Activated CD8-positive, alpha-beta T cell treated with anti-CD3 and anti-CD28 coated beads for 36 hours (primary cell): ENCODE measurements around the gene TNS3. TPM values are rescaled to one million over a fixed set of nuclear protein-coding genes. Genes with fewer than 3 reads are reported as not detected.

Experiments
- ATAC-seq: fragments of 200-7000 bp; cut with Tn5 transposase; one replicate; pipeline ENCODE4 v1.10.0; 2021; ENCODE audit warnings: mild to moderate bottlenecking, moderate library complexity
- CTCF ChIA-PET: fragments of 350-600 bp; sonication (Branson Sonifier 250); formaldehyde crosslinking; loops from one replicate; lab custom pipeline; 2021; ENCODE audit warnings: antibody characterized with exemption; lab: Charles Lee
- POLR2A ChIA-PET: fragments of 350-600 bp; sonication (Branson Sonifier 250); formaldehyde crosslinking; loops from one replicate; lab custom pipeline; 2021; ENCODE audit warnings: antibody characterized with exemption; lab: Charles Lee
- DNase-seq: peaks from one replicate; pipeline ENCODE4 v3.0.0-alpha.2; 2020
- H3K27ac Mint-ChIP-seq: one replicate; pipeline ENCODE4 v1.8.0; 2021; ENCODE audit warnings: mild to moderate bottlenecking, mixed read lengths
- H3K27me3 Mint-ChIP-seq: one replicate; pipeline ENCODE4 v1.8.0; 2021; ENCODE audit warnings: mixed read lengths
- H3K36me3 Mint-ChIP-seq: one replicate; pipeline ENCODE4 v1.8.0; 2021; ENCODE audit warnings: low read depth, mixed read lengths
- H3K4me1 Mint-ChIP-seq: one replicate; pipeline ENCODE4 v1.8.0; 2021; ENCODE audit warnings: low read depth, mixed read lengths
- H3K4me3 Mint-ChIP-seq: one replicate; pipeline ENCODE4 v1.8.0; 2021; ENCODE audit warnings: mild to moderate bottlenecking, moderate library complexity, mixed read lengths
- H3K9me3 Mint-ChIP-seq: one replicate; pipeline ENCODE4 v1.8.0; 2021; ENCODE audit warnings: mixed read lengths
- intact Hi-C: fragments of 100-400 bp; cut with micrococcal nuclease; formaldehyde crosslinking; loops from one replicate; pipeline ENCODE4 v1.10.0; 2022
- total RNA-seq, 2 experiments: library from RNA; stranded (reverse); gene quantifications; one replicate each; pipeline ENCODE4 v1.2.3, GENCODE V29; 2021
- TF ChIP-seq, protein P1 (sequence below): fragments of 200-600 bp; IDR thresholded peaks from one replicate; pipeline ENCODE4 v1.8.0; 2022; ENCODE audit warnings: antibody characterized with exemption, mild to moderate bottlenecking

TNS3 gene
- total RNA-seq, 2 experiments from 2014 or later: 0.04 to 0.16 TPM

DNA sequence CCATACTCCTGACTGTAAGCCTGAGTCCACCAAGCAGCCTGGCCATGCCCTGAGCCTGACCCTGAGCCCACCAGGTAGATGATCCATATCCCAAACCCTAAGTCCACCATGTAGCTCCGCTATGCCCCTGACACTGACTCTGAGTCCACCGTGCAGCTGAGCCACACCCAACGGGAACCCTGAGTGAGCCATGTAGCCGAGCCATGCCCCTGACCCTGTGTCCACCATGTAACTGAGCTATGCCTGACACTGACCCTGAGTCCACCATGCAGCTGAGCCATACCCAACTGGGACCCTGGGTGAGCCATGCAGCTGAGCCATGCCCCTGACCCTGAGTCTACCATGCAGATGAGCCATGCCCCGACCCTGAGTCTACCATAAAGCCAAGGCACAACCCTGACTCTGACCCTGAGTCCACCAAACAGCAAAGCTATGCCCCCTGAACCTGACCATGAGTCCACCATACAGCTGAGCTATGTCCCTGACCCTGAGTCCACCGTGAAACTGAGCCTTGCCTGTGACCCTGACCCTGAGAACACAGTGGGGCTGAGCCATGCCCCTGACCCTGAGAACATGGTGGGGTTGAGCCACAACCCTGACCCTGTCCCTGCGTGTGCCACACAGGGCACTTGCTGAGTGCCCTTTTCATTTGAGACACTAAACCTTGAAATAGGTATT, 299.8 kb downstream of the TNS3 start:
- H3K4me3 Mint-ChIP-seq: no peak overlapping the region
- DNase-seq (no peak), ATAC-seq (no peak)
- H3K4me1 Mint-ChIP-seq: no peaks in the 10 kb centered on the region
- TF ChIP-seq, protein P1, sequence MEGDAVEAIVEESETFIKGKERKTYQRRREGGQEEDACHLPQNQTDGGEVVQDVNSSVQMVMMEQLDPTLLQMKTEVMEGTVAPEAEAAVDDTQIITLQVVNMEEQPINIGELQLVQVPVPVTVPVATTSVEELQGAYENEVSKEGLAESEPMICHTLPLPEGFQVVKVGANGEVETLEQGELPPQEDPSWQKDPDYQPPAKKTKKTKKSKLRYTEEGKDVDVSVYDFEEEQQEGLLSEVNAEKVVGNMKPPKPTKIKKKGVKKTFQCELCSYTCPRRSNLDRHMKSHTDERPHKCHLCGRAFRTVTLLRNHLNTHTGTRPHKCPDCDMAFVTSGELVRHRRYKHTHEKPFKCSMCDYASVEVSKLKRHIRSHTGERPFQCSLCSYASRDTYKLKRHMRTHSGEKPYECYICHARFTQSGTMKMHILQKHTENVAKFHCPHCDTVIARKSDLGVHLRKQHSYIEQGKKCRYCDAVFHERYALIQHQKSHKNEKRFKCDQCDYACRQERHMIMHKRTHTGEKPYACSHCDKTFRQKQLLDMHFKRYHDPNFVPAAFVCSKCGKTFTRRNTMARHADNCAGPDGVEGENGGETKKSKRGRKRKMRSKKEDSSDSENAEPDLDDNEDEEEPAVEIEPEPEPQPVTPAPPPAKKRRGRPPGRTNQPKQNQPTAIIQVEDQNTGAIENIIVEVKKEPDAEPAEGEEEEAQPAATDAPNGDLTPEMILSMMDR: no peak
- peaks cover 2% of the 10 kb centered on the region for H3K27me3 Mint-ChIP-seq
- intact Hi-C loops: no loop called here
- POLR2A ChIA-PET: no interaction called here
- CTCF ChIA-PET: no interaction called here
- H3K36me3 Mint-ChIP-seq: no peaks in the 10 kb centered on the region
- peaks cover 11% of the 10 kb centered on the region for H3K9me3 Mint-ChIP-seq
- no peak overlapping the region for H3K27ac Mint-ChIP-seq

DNA sequence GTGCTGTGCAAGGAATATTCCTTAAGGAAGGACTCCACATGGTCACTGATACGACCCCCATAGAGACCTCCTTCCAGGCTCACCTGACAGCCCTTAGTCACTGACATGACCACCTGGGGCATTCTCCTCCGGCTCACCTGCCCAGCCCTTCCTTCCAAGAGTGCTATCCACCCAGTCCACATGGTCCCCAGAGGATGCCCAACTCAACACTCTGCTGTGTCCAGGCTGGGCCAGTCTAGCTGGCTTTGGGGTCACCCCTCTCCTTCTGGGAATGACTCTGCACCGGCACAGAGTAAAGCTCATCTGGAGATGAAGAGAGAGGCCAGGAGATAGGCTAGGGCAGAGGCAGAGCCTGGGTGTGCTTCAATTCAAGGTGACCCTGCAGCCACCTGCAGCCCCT, 300.8 kb downstream of the TNS3 start:
- Mint-ChIP-seq H3K36me3 (no peaks in the 10 kb centered on the region), H3K27ac (no peak overlapping the region), H3K4me1 (no peaks in the 10 kb centered on the region), H3K4me3 (no peak overlapping the region), H3K27me3 (peaks cover 2% of the 10 kb centered on the region), H3K9me3 (peaks cover 11% of the 10 kb centered on the region)
- TF ChIP-seq, protein P1: no peak
- ChIA-PET CTCF (no interaction called here), POLR2A (no interaction called here)
- intact Hi-C loops: no loop called here
- DNase-seq (no peak), ATAC-seq (no peak)

DNA sequence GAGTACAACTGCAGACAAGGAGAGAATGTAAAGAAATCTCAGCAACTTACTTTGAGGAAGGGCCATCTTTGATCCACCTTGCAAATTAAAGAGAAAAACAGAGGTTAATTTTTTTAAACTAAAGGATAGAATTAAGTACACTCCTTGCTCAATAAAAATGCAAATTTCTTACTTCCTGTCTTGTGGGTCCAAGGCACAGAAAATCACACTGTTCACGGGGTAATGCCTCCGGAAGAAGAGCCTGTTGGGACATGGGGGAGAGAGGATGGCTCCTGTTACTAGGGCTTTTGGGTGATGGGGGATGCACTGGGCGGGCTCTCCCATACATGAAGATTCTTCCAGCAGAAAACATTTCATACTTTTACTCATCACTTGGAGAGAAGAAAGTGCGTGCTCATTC, 301.8 kb downstream of the TNS3 start:
- ChIA-PET POLR2A (no interaction called here), CTCF (no interaction called here)
- peaks cover 2% of the 10 kb centered on the region for H3K27me3 Mint-ChIP-seq
- H3K4me1 Mint-ChIP-seq: no peaks in the 10 kb centered on the region
- H3K4me3 Mint-ChIP-seq: no peak overlapping the region
- ATAC-seq (no peak), DNase-seq (no peak)
- TF ChIP-seq, protein P1: no peak
- intact Hi-C loops: no loop called here
- no peak overlapping the region for H3K27ac Mint-ChIP-seq
- H3K9me3 Mint-ChIP-seq: peaks cover 4% of the 10 kb centered on the region
- H3K36me3 Mint-ChIP-seq: no peaks in the 10 kb centered on the region

DNA sequence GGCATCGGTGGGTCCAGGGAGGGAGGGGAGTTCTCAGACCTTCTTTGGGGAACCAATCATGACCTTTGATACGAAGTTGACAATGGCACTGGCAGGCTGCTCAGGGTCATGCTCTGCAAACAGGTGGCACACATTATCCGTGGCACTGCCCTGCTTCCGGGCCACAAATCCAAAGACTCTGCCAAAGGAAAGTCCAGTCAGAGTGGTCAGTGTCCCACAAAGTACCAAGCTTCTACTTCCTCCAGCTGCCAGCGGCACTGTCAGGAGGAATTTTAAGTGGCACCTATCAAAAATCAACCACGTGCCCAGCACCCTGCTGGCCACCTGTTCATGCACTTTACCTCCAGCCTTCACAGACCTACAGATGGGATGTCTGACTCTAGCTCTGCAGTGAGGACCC, 303.9 kb downstream of the TNS3 start:
- DNase-seq: no peak
- ATAC-seq: no peak
- CTCF ChIA-PET: interaction anchor here (0.9 kb wide), 1 partner anchor 12 kb away, joined by 4 read pairs; no protein-coding TSS in a partner anchor
- H3K36me3 Mint-ChIP-seq: no peaks in the 10 kb centered on the region
- H3K27me3 Mint-ChIP-seq: no peaks in the 10 kb centered on the region
- TF ChIP-seq, protein P1: no peak
- POLR2A ChIA-PET: no interaction called here
- H3K9me3 Mint-ChIP-seq: no peaks in the 10 kb centered on the region
- H3K4me1 Mint-ChIP-seq: no peaks in the 10 kb centered on the region
- intact Hi-C loops: no loop called here
- H3K4me3 Mint-ChIP-seq: no peak overlapping the region
- H3K27ac Mint-ChIP-seq: no peak overlapping the region

DNA sequence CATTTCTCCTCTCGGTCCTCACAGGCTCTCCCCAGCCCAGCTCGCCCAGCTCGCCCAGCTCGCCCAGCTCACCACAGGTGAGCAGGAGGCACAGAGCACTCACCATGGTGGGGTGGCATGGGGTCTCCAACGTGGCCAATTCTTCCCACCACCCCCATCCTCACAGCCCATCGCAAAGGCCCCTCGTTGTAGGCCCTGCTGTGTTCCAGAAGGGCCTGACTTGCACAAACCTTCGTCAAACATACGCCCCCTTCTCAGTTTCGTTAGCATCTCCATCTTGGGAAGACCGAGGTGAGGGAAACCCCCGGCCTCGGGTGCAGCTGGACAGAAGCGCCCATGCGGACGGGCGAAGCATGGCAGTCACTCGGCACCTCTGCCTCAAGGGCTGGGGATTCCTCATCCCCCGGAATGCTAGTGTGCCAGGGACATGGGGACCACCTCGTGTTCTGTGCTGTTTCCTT, 304.6 kb downstream of the TNS3 start:
- ATAC-seq: no peak
- no peaks in the 10 kb centered on the region for H3K36me3 Mint-ChIP-seq
- ChIA-PET CTCF (no interaction called here), POLR2A (interaction anchor here (0.8 kb wide), 1 partner anchor 22 kb away, joined by 3 read pairs; no protein-coding TSS in a partner anchor)
- TF ChIP-seq, protein P1: no peak
- H3K9me3 Mint-ChIP-seq: no peaks in the 10 kb centered on the region
- no peak for DNase-seq
- intact Hi-C loops: no loop called here
- H3K4me3 Mint-ChIP-seq: no peak overlapping the region
- no peak overlapping the region for H3K27ac Mint-ChIP-seq
- H3K4me1 Mint-ChIP-seq: no peaks in the 10 kb centered on the region
- H3K27me3 Mint-ChIP-seq: no peaks in the 10 kb centered on the region
